DND-41 (cell line): ENCODE results near the gene PELI2.

ENCODE experiments used
- CTCF ChIP-seq: IDR thresholded peaks from 2 replicates; pipeline ENCODE4 v1.5.1; 2012; ENCODE audit warnings: borderline replicate concordance, low read length, moderate library complexity, mild to moderate bottlenecking; ENCODE audit not compliant: poor library complexity, severe bottlenecking; ENCODE audit errors: extremely low read depth
- EZH2 ChIP-seq: IDR thresholded peaks from 3 replicates; pipeline ENCODE4 v1.6.1; 2012; ENCODE audit warnings: borderline replicate concordance, low read depth, mild to moderate bottlenecking, moderate library complexity, low read length, inconsistent platforms; ENCODE audit not compliant: severe bottlenecking

- no peak for TF ChIP-seq CTCF
- TF ChIP-seq EZH2 = no peak
Measured at GRCh38 chr14:56126637-56126913, 8.4 kb downstream of the PELI2 start.
